SU-DHL-6 (cell line): Measurements from ENCODE around the gene GPR176.

Experiments
- H2AFZ ChIP-seq: fragments of 200-600 bp; sonication (generic); 2 replicates; pipeline ENCODE4 v1.6.1; 2014; ENCODE audit warnings: low read depth, mild to moderate bottlenecking, moderate library complexity, mixed read lengths, antibody characterized with exemption, low read length; ENCODE audit not compliant: severe bottlenecking
- H3F3A ChIP-seq: fragments of 200-600 bp; shearing (Covaris generic); 2 replicates; pipeline ENCODE4 v1.6.0; 2016; ENCODE audit warnings: antibody characterized with exemption, mild to moderate bottlenecking; ENCODE audit not compliant: insufficient read depth
- H3K27ac ChIP-seq: fragments of 200-600 bp; sonication (generic); 2 replicates; pipeline ENCODE4 v1.5.1; 2016; ENCODE audit warnings: low read depth, mild to moderate bottlenecking, low read length, moderate library complexity, mixed read lengths
- H3K27me3 ChIP-seq: fragments of 200-600 bp; sonication (generic), shearing (Covaris generic); 2 replicates; pipeline ENCODE4 v1.6.0; 2014; ENCODE audit warnings: mild to moderate bottlenecking, low read length
- H3K36me3 ChIP-seq: fragments of 200-600 bp; sonication (generic); 2 replicates; pipeline ENCODE4 v1.6.1; 2014; ENCODE audit warnings: mild to moderate bottlenecking, low read length, mixed read lengths
- H3K4me2 ChIP-seq: fragments of 300-600, 200-600 bp; shearing (Covaris generic), sonication (generic); 2 replicates; pipeline ENCODE4 v1.6.0; 2014; ENCODE audit warnings: low read length, low read depth, mild to moderate bottlenecking; ENCODE audit not compliant: poor library complexity, severe bottlenecking
- H3K4me3 ChIP-seq: fragments of 200-600 bp; sonication (generic); 2 replicates; pipeline ENCODE4 v1.5.1; 2014; ENCODE audit warnings: antibody characterized with exemption, low read length, mild to moderate bottlenecking, mixed read lengths; ENCODE audit not compliant: insufficient read depth, poor library complexity, severe bottlenecking
- H3K79me2 ChIP-seq: fragments of 200-600 bp; sonication (generic); 2 replicates; pipeline ENCODE4 v1.6.1; 2014; ENCODE audit warnings: mild to moderate bottlenecking, low read length, moderate library complexity; ENCODE audit not compliant: insufficient read depth
- H3K9ac ChIP-seq: fragments of 200-600 bp; sonication (generic); 2 replicates; pipeline ENCODE4 v1.7.0; 2014; ENCODE audit warnings: mild to moderate bottlenecking, low read length
- H3K9me2 ChIP-seq: fragments of 200-600 bp; sonication (generic); replicated peaks from 2 replicates; pipeline ENCODE4 v1.6.1; 2014; ENCODE audit warnings: low read length; ENCODE audit not compliant: insufficient read depth
- H3K9me3 ChIP-seq: fragments of 200-600 bp; sonication (generic); 2 replicates; pipeline ENCODE4 v1.6.1; 2014; ENCODE audit warnings: low read length, mixed read lengths; ENCODE audit not compliant: insufficient read depth
- H4K20me1 ChIP-seq: fragments of 200-600 bp; sonication (generic); 2 replicates; pipeline ENCODE4 v1.6.1; 2014; ENCODE audit warnings: low read depth, mild to moderate bottlenecking, antibody characterized with exemption, low read length, moderate library complexity, mixed read lengths
- CTCF ChIP-seq: fragments of 200-600 bp; sonication (generic); IDR thresholded peaks from one replicate; pipeline ENCODE4 v1.5.1; 2017; ENCODE audit warnings: antibody characterized with exemption, mild to moderate bottlenecking, low read length, moderate library complexity; ENCODE audit not compliant: insufficient read depth, poor library complexity, severe bottlenecking
- EZH2phosphoT487 ChIP-seq: fragments of 200-600 bp; sonication (generic), shearing (Covaris generic); conservative IDR thresholded peaks from 2 replicates; pipeline ENCODE4 v1.6.1; 2018; ENCODE audit warnings: mild to moderate bottlenecking, antibody characterized with exemption, low read length, moderate library complexity, mixed read lengths

GPR176 gene

GRCh38 chr15:39835550-39835949 is 84.5 kb downstream of the GPR176 start:
- Histone ChIP-seq H3F3A (no peaks in the 10 kb centered on the region), H3K9ac (no peak overlapping the region), H3K4me3 (no peak overlapping the region), H3K79me2 (no peaks in the 10 kb centered on the region), H4K20me1 (no peaks in the 10 kb centered on the region), H3K4me2 (no peak overlapping the region), H3K27ac (no peak overlapping the region), H3K27me3 (peaks cover 3% of the 10 kb centered on the region; the same call in 1 of the 2 replicates), H3K36me3 (no peaks in the 10 kb centered on the region), H2AFZ (no peak overlapping the region), H3K9me2 (no peaks in the 10 kb centered on the region), H3K9me3 (no peaks in the 10 kb centered on the region)
- TF ChIP-seq CTCF (no peak), EZH2phosphoT487 (no peak)

- H2AFZ ChIP-seq, result no peak overlapping the region
- H3K4me3 ChIP-seq, result no peak overlapping the region
- H3K9ac ChIP-seq, result no peak overlapping the region
- H3K4me2 ChIP-seq, result no peak overlapping the region
- no peaks in the 10 kb centered on the region for H3F3A ChIP-seq
- no peaks in the 10 kb centered on the region for H3K9me2 ChIP-seq
- H3K36me3 ChIP-seq, result no peaks in the 10 kb centered on the region
- TF ChIP-seq EZH2phosphoT487, result no peak
- no peak for TF ChIP-seq CTCF
- H3K27me3 ChIP-seq, result peaks cover 3% of the 10 kb centered on the region; the same call in 1 of the 2 replicates
- no peaks in the 10 kb centered on the region for H4K20me1 ChIP-seq
- H3K79me2 ChIP-seq, result no peaks in the 10 kb centered on the region
- no peak overlapping the region for H3K27ac ChIP-seq
- no peaks in the 10 kb centered on the region for H3K9me3 ChIP-seq
Measured at GRCh38 chr15:39834256-39834655, 85.8 kb downstream of the GPR176 start.

- H3F3A ChIP-seq, result no peaks in the 10 kb centered on the region
- no peak overlapping the region for H3K27ac ChIP-seq
- H3K79me2 ChIP-seq, result no peaks in the 10 kb centered on the region
- no peak overlapping the region for H2AFZ ChIP-seq
- no peaks in the 10 kb centered on the region for H4K20me1 ChIP-seq
- H3K36me3 ChIP-seq, result no peaks in the 10 kb centered on the region
- H3K4me3 ChIP-seq, result no peak overlapping the region
- no peak overlapping the region for H3K4me2 ChIP-seq
- peaks cover 3% of the 10 kb centered on the region; the same call in 1 of the 2 replicates for H3K27me3 ChIP-seq
- TF ChIP-seq CTCF, result no peak
- no peak for TF ChIP-seq EZH2phosphoT487
- H3K9ac ChIP-seq, result no peak overlapping the region
- H3K9me3 ChIP-seq, result no peaks in the 10 kb centered on the region
- no peaks in the 10 kb centered on the region for H3K9me2 ChIP-seq
Measured at GRCh38 chr15:39833515-39833981, 86.5 kb downstream of the GPR176 start.

- no peak for TF ChIP-seq EZH2phosphoT487
- TF ChIP-seq CTCF, result no peak
- Histone ChIP-seq H3K79me2 (no peaks in the 10 kb centered on the region), H3K9me2 (no peaks in the 10 kb centered on the region), H2AFZ (no peak overlapping the region), H3F3A (no peaks in the 10 kb centered on the region), H3K36me3 (no peaks in the 10 kb centered on the region), H3K9me3 (no peaks in the 10 kb centered on the region), H3K4me2 (no peak overlapping the region), H3K9ac (no peak overlapping the region), H3K4me3 (no peak overlapping the region), H4K20me1 (no peaks in the 10 kb centered on the region), H3K27me3 (peaks cover 3% of the 10 kb centered on the region; the same call in 1 of the 2 replicates), H3K27ac (no peak overlapping the region)
Measured at GRCh38 chr15:39830166-39830565, 89.9 kb downstream of the GPR176 start.
